Mesodermal cell (in vitro differentiated cells): ENCODE data around the gene BEST4.

ENCODE experiments used
- H3K27ac ChIP-seq: 2 replicates; pipeline ENCODE4 v1.7.0; 2013; ENCODE audit warnings: mild to moderate bottlenecking, low read depth, low read length, moderate library complexity; ENCODE audit not compliant: severe bottlenecking
- H3K36me3 ChIP-seq: 2 replicates; pipeline ENCODE4 v1.7.1; 2013; ENCODE audit warnings: mild to moderate bottlenecking, low read length, moderate library complexity; ENCODE audit not compliant: control insufficient read depth, insufficient read depth
- H3K4me1 ChIP-seq: one replicate; pipeline ENCODE4 v1.7.1; 2013; ENCODE audit warnings: mild to moderate bottlenecking, low read length; ENCODE audit not compliant: insufficient read depth, control insufficient read depth, poor library complexity, severe bottlenecking
- H3K4me3 ChIP-seq: 2 replicates; pipeline ENCODE4 v1.7.0; 2013; ENCODE audit warnings: low read length, control low read depth, mild to moderate bottlenecking; ENCODE audit not compliant: insufficient read depth, poor library complexity, severe bottlenecking; ENCODE audit errors: extremely low read depth
- H3K9me3 ChIP-seq: 2 replicates; pipeline ENCODE4 v1.7.1; 2013; ENCODE audit warnings: mild to moderate bottlenecking, low read length, moderate library complexity; ENCODE audit not compliant: control insufficient read depth
- WGBS, 2 experiments: methylation state at CpG; one replicate each; pipeline ENCODE4 v1.1.5; 2013; ENCODE audit warnings: missing lambda C conversion rate in 2 of 2; ENCODE audit not compliant: insufficient coverage in 2 of 2; 5-methylcytosine and 5-hydroxymethylcytosine counted together

BEST4 gene

DNA sequence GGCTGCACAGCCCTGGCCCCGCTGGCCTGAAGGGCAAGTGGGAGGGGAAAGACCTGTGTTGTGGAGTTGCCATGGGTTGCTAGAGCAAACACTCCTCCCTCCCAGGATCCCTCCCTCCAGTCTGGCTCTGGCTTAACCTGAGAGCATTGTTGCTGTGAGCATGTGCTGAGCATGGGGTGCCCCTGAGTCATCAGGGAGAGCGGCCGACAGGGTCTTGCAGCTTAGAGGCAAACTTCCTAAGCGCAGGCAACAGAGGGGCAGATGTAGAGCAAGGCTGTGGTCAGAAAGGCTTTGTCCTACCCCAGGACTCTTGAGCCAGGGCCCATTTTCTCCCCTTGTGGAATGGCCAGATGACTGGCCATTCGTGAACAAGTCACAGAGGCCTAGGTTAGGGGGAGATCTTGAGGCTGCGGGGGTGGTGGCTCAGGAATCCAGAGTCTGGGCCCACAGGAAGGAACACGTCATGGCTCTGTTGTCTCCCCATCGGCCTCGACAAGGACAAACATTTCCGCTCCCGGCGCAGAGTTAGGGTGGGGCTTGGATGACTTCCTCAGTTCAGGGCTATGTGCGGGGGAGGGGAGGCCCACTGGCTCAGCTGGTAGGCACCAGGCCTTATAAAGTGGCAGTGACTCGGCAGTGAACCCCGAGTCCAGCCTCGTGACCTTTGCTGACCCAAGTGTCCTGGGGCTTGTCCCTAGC is 19.5 kb upstream of the BEST4 start:
- peaks cover 54% of the 10 kb centered on the region for H3K36me3 ChIP-seq
- peaks cover 83% of the 10 kb centered on the region for H3K4me1 ChIP-seq
- H3K4me3 ChIP-seq, result peak overlapping the region; percentile 32
- no peaks in the 10 kb centered on the region for H3K9me3 ChIP-seq
- WGBS, 2 experiments, result 18 to 26% methylated on average over 15 of the region's 16 CpGs
- peak overlapping the region; percentile 100 for H3K27ac ChIP-seq

DNA sequence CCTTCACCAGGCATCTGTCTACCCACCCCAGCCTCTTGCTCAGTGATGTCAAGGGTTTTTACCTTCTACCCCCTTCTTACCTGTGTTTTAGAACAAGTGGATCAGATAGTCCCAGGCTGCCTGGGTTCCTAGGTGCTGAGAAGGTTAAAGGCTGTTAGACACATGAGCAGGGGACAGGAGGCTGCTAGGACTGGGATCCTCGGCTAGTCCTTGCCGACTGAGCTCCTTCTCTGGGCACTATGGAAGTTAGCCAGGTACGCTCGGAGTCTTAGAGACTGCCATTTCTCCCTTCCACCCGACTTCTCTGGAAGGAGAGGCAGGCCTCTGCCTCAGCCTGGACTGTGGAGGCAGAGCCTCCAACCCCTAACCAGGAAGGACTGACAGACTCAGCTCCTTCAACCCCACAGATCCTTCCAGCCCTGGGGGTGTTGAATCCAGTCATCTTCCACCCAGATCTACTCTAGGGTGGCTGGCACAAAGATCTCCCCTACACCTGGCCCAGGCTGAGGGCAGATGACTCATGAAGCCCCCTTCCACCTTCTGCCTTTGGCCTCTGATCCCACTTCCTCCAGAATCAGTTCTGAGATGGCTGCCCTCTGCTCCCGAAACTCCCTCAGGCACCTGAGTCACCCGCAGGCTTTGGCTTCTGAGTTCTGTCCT is 18.9 kb upstream of the BEST4 start, which contains the start of gene DYNLT4:
DYNLT4 (minus strand) TSS at position 648 of the 660 bp plus-strand sequence. CDS start 683 bp downstream, outside the sequence.
- H3K9me3 ChIP-seq, result no peaks in the 10 kb centered on the region
- 70 to 79% methylated on average over 3 to 6 of the region's 7 CpGs for WGBS, 2 experiments
- peaks cover 83% of the 10 kb centered on the region for H3K4me1 ChIP-seq
- H3K36me3 ChIP-seq, result peaks cover 59% of the 10 kb centered on the region
- peak within 1 kb of the TSS; percentile 32 for H3K4me3 ChIP-seq
- peak within 1 kb of the TSS; percentile 100 for H3K27ac ChIP-seq

DNA sequence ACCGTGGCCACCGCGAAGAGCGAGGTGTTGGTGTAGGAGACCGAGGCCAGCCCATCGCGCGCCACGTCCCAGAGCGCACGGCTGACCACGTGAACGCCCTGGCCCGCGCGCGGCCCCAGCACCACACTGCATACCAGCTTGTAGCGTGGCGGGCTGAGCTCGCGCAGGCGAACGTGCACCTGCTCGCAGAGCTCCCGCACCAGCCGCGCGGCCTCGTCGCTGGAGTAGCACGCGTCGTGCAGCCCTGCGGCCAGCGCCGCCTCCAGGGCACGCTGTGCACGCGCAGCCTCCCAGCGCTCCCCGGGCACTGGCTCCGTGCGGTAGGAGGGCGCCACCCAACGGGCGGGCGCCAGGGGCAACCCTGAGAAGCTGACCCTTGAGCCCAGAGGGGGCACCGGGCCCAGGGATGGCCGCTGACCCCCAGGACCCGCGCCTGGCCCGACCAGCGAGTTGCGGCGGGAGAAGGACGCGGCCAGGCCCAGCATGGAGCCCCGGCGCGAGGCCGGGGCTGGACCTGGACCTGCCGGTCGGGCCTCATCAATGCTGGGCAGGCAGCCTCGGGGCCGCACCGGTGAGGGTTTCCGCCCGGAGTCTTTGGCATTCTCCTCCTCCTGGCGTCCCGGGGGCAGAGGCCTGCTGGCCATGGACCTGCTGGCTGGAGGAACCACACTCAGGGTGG is 18.2 kb upstream of the BEST4 start:
- Histone ChIP-seq H3K27ac (peak overlapping the region; percentile 100), H3K4me1 (peaks cover 79% of the 10 kb centered on the region)
- 95 to 98% methylated on average over 43 to 65 of the region's 70 CpGs for WGBS, 2 experiments

DNA sequence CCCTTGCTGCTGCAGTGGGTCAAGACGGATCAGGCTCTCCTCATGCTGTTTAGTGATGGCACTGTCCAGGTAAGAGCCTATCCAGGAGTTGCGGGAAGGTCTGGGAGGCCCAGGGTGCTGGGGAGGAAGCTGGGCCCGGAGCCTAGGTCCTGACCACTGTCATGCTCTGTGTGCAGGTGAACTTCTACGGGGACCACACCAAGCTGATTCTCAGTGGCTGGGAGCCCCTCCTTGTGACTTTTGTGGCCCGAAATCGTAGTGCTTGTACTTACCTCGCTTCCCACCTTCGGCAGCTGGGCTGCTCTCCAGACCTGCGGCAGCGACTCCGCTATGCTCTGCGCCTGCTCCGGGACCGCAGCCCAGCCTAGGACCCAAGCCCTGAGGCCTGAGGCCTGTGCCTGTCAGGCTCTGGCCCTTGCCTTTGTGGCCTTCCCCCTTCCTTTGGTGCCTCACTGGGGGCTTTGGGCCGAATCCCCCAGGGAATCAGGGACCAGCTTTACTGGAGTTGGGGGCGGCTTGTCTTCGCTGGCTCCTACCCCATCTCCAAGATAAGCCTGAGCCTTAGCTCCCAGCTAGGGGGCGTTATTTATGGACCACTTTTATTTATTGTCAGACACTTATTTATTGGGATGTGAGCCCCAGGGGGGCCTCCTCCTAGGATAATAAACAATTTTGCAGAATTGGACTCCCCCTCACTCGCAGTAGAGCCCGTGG is 17.5 kb upstream of the BEST4 start:
- WGBS, 2 experiments, result 96 to 97% methylated on average over 17 to 19 of the region's 20 CpGs
- Histone ChIP-seq H3K36me3 (peaks cover 60% of the 10 kb centered on the region), H3K4me1 (peaks cover 72% of the 10 kb centered on the region), H3K27ac (peak overlapping the region; percentile 100), H3K4me3 (no peak overlapping the region), H3K9me3 (no peaks in the 10 kb centered on the region)

More for the DNA sequence above, 18.2 kb upstream of the BEST4 start:
- Histone ChIP-seq H3K4me3 (no peak overlapping the region), H3K9me3 (no peaks in the 10 kb centered on the region), H3K36me3 (peaks cover 62% of the 10 kb centered on the region)

DNA sequence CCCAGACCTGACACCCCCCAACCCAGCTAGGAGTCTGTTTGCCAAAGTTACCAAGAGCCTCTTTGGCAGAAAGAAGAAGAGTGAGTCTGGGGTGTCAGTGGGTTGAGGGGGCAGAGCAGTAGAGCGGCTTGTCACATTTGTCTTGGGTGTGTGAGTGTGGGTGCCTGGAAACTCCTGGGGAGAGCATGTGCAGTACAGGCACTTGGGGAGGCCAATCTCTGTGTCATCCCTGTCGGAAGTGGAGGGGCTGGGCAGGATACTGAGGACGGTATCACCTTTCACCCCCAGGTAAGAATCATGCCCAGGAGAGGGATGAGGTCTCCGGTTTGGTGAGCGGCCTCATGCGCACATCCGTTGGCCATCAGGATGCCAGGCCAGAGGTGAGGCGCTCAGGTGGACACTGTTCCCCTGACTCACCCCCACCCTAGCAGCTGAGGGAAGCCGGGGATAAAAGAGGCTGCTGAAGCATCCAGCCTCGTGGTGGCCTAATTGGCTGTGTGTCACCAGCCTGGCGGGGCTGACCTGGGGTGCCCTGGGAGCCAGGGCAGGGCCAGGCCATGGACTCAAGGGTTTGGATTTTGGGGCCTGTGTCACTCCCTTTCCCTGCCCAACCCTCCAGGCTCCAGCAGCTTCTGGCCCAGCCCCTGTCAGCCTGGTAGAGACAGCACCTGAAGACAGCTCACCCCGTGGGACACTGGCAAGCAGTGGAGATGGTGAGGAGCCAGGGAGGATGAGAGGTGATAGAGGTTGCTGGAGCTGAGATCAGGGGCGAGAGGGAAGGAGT is 15.5 kb upstream of the BEST4 start:
- Histone ChIP-seq H3K4me1 (peaks cover 59% of the 10 kb centered on the region), H3K36me3 (peaks cover 53% of the 10 kb centered on the region), H3K9me3 (no peaks in the 10 kb centered on the region), H3K27ac (no peak overlapping the region), H3K4me3 (no peak overlapping the region)
- 99% methylated on average over 12 to 13 of the region's 13 CpGs for WGBS, 2 experiments

DNA sequence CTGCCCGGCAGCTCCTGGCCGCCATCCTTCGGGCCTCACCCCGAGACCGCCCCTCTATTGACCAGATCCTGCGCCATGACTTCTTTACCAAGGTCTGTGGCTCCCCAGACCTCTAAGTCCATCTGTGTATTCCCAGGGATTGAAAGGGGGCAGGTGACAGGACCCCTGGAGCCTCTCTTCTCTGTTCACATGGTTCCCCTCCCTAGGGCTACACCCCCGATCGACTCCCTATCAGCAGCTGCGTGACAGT is 15.0 kb upstream of the BEST4 start:
- H3K4me3 ChIP-seq, result peak overlapping the region; percentile 91
- no peaks in the 10 kb centered on the region for H3K9me3 ChIP-seq
- H3K27ac ChIP-seq, result no peak overlapping the region
- peaks cover 53% of the 10 kb centered on the region for H3K36me3 ChIP-seq
- peaks cover 54% of the 10 kb centered on the region for H3K4me1 ChIP-seq
- WGBS, 2 experiments, result 82 to 100% methylated on average over 8 to 9 of the region's 9 CpGs

DNA sequence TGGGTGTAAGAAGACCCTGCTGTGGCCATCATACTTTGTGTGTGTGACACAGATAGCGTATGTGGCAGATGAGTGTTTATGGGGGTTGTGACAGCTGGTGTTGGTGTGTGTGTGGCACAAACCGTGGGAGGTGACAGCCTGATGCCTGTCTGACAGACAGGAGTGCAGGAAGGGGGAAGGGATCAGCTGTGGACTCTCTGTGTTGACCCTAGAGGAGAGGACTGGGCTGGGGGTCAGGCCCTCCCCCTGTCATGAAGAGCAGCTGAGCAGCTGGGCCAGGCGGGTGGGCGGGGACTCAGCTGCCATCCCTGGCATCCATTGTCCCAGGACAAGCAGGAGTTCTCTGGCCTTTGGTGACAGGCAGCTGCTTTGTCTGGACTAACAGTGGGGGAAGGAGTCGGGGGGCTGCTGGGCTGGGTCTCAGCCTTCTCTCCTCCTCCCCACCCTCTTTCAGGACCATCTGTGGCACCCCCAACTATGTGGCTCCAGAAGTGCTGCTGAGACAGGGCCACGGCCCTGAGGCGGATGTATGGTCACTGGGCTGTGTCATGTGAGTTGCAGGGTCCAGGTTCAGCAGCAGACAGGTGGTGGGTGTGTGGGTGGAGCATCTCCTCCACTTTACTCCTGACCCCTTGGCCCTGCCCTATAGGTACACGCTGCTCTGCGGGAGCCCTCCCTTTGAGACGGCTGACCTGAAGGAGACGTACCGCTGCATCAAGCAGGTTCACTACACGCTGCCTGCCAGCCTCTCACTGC is 14.5 kb upstream of the BEST4 start:
- Histone ChIP-seq H3K36me3 (peaks cover 53% of the 10 kb centered on the region), H3K9me3 (no peaks in the 10 kb centered on the region), H3K27ac (no peak overlapping the region), H3K4me1 (peaks cover 53% of the 10 kb centered on the region), H3K4me3 (peak overlapping the region; percentile 91)
- 85 to 89% methylated on average over 10 to 12 of the region's 13 CpGs for WGBS, 2 experiments

DNA sequence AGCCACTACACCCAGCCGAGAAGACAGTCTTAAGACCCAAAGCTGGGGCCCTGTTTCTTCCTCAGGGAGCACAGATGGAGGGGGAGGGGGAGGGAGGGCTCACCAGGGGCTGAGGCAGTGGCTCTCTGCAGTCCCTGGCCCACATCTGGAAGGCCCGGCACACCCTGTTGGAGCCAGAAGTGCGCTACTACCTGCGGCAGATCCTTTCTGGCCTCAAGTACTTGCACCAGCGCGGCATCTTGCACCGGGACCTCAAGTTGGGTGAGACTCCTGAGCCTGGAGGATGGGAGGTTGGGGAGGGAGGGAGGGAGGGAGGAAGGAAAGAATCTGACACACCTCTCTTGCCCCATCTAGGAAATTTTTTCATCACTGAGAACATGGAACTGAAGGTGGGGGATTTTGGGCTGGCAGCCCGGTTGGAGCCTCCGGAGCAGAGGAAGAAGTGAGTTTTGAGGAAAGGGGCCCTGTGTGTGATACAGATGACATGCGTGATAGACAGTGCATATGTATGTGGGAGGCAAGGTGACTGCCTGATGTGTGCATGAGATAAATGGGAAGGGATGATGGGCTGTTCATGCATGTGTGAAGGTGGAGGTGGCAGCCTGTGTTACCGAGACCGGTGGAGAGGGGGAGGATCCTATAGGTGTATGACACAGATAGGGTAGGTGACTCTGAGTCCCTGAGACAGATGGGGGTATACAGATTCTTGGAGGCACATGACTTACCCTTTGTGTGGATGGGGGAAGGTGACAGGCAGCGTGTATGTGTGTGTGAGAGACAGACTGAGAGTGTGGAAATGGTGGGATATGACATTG is 13.7 kb upstream of the BEST4 start:
- WGBS, 2 experiments, result 78 to 79% methylated on average over 9 to 10 of the region's 13 CpGs
- H3K36me3 ChIP-seq, result peaks cover 50% of the 10 kb centered on the region
- no peaks in the 10 kb centered on the region for H3K9me3 ChIP-seq
- H3K4me3 ChIP-seq, result peak overlapping the region; percentile 91
- H3K4me1 ChIP-seq, result peaks cover 49% of the 10 kb centered on the region
- H3K27ac ChIP-seq, result no peak overlapping the region
